Smooth muscle cell (in vitro differentiated cells): ENCODE measurements around the gene PSD. TPM values are rescaled to one million over a fixed set of nuclear protein-coding genes. Genes with fewer than 3 reads are reported as not detected.

Experiments
- DNase-seq: peaks from one replicate; lab custom pipeline; 2025; ENCODE audit not compliant: unreplicated experiment; lab: John Stamatoyannopoulos, UW
- H2AFZ ChIP-seq: fragments of 200-600 bp; sonication (generic); 2 replicates; pipeline ENCODE4 v1.6.0; 2016; ENCODE audit warnings: antibody characterized with exemption, low read depth, mild to moderate bottlenecking
- H3F3A ChIP-seq: fragments of 200-600 bp; sonication (generic); 2 replicates; pipeline ENCODE4 v1.6.0; 2017; ENCODE audit warnings: antibody characterized with exemption, low read depth
- H3K27ac ChIP-seq: fragments of 200-600 bp; sonication (generic); 2 replicates; pipeline ENCODE4 v1.5.1; 2016; ENCODE audit warnings: low read depth, mild to moderate bottlenecking
- H3K27me3 ChIP-seq: fragments of 200-600 bp; sonication (generic); 2 replicates; pipeline ENCODE4 v1.6.1; 2016; ENCODE audit warnings: low read depth, mild to moderate bottlenecking
- H3K36me3 ChIP-seq: fragments of 200-600 bp; sonication (generic); 2 replicates; pipeline ENCODE4 v1.5.1; 2016; ENCODE audit warnings: low read depth
- H3K4me1 ChIP-seq: fragments of 200-600 bp; sonication (generic); 2 replicates; pipeline ENCODE4 v1.5.1; 2016; ENCODE audit warnings: low read depth
- H3K4me2 ChIP-seq: fragments of 200-600 bp; sonication (generic); 2 replicates; pipeline ENCODE4 v1.6.0; 2016; ENCODE audit warnings: mild to moderate bottlenecking
- H3K4me3 ChIP-seq: fragments of 200-600 bp; sonication (generic); 2 replicates; pipeline ENCODE4 v1.5.1; 2016; ENCODE audit warnings: mild to moderate bottlenecking
- H3K79me2 ChIP-seq: fragments of 200-600 bp; sonication (generic); 2 replicates; pipeline ENCODE4 v1.6.0; 2016; ENCODE audit warnings: low read depth, mild to moderate bottlenecking
- H3K9ac ChIP-seq: fragments of 200-600 bp; sonication (generic); 2 replicates; pipeline ENCODE4 v1.6.0; 2016; ENCODE audit warnings: low read depth
- H3K9me3 ChIP-seq: fragments of 200-600 bp; sonication (generic); replicated peaks from 2 replicates; pipeline ENCODE4 v1.5.1; 2016; ENCODE audit warnings: low read depth
- H4K20me1 ChIP-seq: fragments of 200-600 bp; sonication (generic); 2 replicates; pipeline ENCODE4 v1.6.0; 2016; ENCODE audit warnings: low read depth
- WGBS: methylation state at CpG from one replicate; pipeline ENCODE4 v1.1.7; 2016; ENCODE audit warnings: low lambda C conversion rate; 5-methylcytosine and 5-hydroxymethylcytosine counted together
- polyA plus RNA-seq: library from polyadenylated mRNA; unstranded; fragments of >200 nt; fragmentation: Nextera tagmentation; extraction: Ambion mirVana; gene quantifications from 2 replicates; pipeline ENCODE4 v1.2.1, GENCODE V29; 2016
- total RNA-seq: library from RNA; depleted of rRNA; stranded (reverse); fragments of >200 nt; gene quantifications from 2 replicates; pipeline ENCODE4 v1.2.3, GENCODE V29; 2014
- TF ChIP-seq, protein P1 (sequence below): fragments of 200-600 bp; sonication (generic); IDR thresholded peaks from 2 replicates; pipeline ENCODE4 v1.5.1; 2017; ENCODE audit warnings: borderline replicate concordance, mild to moderate bottlenecking, antibody characterized with exemption; ENCODE audit not compliant: insufficient read depth, poor library complexity, severe bottlenecking

The PSD gene
- total and polyA plus RNA-seq, 2 experiments from 2014 or later = 4.1 to 31.6 TPM

GRCh38 chr10:102381983-102382382, 36.6 kb downstream of the PSD start:
- no peaks in the 10 kb centered on the region for H3K36me3 ChIP-seq
- WGBS = 94% methylated on average over 9 of the region's 9 CpGs

DNA sequence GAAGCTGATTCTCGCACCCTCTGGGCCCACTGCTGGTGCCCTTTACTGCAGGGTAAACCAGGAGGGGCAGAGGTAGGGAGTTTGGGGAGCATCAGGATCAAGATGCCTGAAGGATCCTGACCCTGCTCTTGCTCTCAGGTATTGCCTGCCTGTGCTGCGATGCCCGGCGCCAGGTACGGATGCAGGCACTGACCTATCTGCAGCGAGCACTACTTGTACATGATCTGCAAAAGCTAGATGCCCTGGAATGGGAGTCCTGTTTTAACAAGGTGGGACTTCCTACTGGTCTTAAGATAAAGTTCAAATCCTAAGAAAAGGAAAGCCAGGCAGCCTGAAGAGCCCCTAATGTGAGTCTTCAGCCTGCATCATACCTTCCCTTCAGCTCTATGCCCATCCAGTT, 39.2 kb downstream of the PSD start:
- Histone ChIP-seq H3K27me3 (no peaks in the 10 kb centered on the region), H3F3A (peaks cover 8% of the 10 kb centered on the region), H3K4me1 (no peaks in the 10 kb centered on the region), H3K9me3 (no peaks in the 10 kb centered on the region), H2AFZ (no peak overlapping the region), H3K36me3 (no peaks in the 10 kb centered on the region), H3K27ac (no peak overlapping the region), H3K79me2 (no peaks in the 10 kb centered on the region), H3K4me2 (no peak overlapping the region), H3K9ac (no peak overlapping the region), H4K20me1 (peaks cover 4% of the 10 kb centered on the region), H3K4me3 (no peak overlapping the region)
- WGBS = 96% methylated on average over 6 of the region's 6 CpGs
- no peak for DNase-seq
- TF ChIP-seq, protein P1, sequence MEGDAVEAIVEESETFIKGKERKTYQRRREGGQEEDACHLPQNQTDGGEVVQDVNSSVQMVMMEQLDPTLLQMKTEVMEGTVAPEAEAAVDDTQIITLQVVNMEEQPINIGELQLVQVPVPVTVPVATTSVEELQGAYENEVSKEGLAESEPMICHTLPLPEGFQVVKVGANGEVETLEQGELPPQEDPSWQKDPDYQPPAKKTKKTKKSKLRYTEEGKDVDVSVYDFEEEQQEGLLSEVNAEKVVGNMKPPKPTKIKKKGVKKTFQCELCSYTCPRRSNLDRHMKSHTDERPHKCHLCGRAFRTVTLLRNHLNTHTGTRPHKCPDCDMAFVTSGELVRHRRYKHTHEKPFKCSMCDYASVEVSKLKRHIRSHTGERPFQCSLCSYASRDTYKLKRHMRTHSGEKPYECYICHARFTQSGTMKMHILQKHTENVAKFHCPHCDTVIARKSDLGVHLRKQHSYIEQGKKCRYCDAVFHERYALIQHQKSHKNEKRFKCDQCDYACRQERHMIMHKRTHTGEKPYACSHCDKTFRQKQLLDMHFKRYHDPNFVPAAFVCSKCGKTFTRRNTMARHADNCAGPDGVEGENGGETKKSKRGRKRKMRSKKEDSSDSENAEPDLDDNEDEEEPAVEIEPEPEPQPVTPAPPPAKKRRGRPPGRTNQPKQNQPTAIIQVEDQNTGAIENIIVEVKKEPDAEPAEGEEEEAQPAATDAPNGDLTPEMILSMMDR = no peak

More at GRCh38 chr10:102381983-102382382, 36.6 kb downstream of the PSD start:
- Histone ChIP-seq H3K4me1 (no peaks in the 10 kb centered on the region), H3K27me3 (no peaks in the 10 kb centered on the region), H3K4me2 (no peak overlapping the region), H2AFZ (no peak overlapping the region), H3K9me3 (no peaks in the 10 kb centered on the region), H3K79me2 (no peaks in the 10 kb centered on the region), H3K4me3 (no peak overlapping the region), H3K27ac (no peak overlapping the region), H4K20me1 (no peaks in the 10 kb centered on the region), H3F3A (peaks cover 18% of the 10 kb centered on the region), H3K9ac (no peak overlapping the region)
- TF ChIP-seq, protein P1 = no peak
- DNase-seq = no peak

DNA sequence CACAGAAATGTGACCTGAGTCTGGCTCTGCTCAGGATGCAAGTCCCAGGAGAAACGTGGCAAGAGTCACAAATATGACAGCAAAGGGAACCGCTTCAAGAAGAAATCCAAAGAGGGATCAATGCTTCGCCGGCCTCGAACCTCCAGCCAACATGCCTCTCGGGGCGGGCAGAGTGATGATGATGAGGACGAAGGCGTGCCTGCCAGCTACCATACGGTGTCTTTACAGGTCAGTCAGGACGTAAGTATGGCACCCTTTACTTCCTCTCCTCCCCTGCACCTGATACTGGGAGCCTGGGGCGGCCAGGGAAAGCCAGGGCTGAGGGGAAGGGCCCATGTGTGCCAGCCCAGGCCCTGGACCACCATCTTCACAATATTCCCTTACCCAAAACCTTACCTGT, 41.7 kb downstream of the PSD start:
- Histone ChIP-seq H3K4me1 (no peaks in the 10 kb centered on the region), H3K9ac (no peak overlapping the region)

DNA sequence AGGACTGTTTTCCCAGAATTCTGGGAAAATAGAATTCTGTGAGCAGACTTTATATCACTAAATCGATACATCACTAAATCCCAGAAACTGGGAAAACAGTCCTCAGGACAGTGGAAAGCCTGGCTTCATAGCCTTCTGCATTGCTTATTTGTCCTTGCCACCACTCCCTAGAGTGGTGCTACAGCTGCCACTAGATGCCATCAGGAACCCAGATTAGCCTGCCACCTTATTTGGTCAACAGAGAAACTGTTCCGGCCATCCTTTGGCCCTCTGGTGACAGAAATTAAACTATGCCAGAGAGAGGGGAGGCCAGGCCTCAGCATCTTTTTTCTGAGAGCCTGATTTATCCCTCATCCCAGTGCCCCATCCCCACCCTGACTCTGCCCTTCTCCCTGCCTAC, 42.7 kb downstream of the PSD start:
- Histone ChIP-seq H3K9me3 (no peaks in the 10 kb centered on the region), H3K79me2 (no peaks in the 10 kb centered on the region), H3K27me3 (no peaks in the 10 kb centered on the region), H3K9ac (no peak overlapping the region), H3K4me2 (no peak overlapping the region), H3K36me3 (peaks cover 17% of the 10 kb centered on the region), H3K4me3 (no peak overlapping the region), H2AFZ (no peak overlapping the region), H3K4me1 (no peaks in the 10 kb centered on the region), H3K27ac (no peak overlapping the region), H4K20me1 (peaks cover 13% of the 10 kb centered on the region), H3F3A (no peaks in the 10 kb centered on the region)
- TF ChIP-seq, protein P1 = no peak
- WGBS = 95% methylated on average over 2 of the region's 2 CpGs
- DNase-seq = no peak

More for the DNA sequence above, 41.7 kb downstream of the PSD start:
- H3K4me3 ChIP-seq = no peak overlapping the region
- no peak for DNase-seq
- TF ChIP-seq, protein P1 = no peak
- no peak overlapping the region for H3K27ac ChIP-seq
- no peaks in the 10 kb centered on the region for H3K79me2 ChIP-seq
- H3K36me3 ChIP-seq = peaks cover 11% of the 10 kb centered on the region
- H3K9me3 ChIP-seq = no peaks in the 10 kb centered on the region
- H2AFZ ChIP-seq = no peak overlapping the region
- no peaks in the 10 kb centered on the region for H3F3A ChIP-seq
- H3K4me2 ChIP-seq = no peak overlapping the region
- no peaks in the 10 kb centered on the region for H3K27me3 ChIP-seq
- WGBS = 96% methylated on average over 12 of the region's 12 CpGs
- peaks cover 13% of the 10 kb centered on the region for H4K20me1 ChIP-seq
